Naive thymus-derived CD4-positive, alpha-beta T cell (primary cell): ENCODE results near the gene OR52N2. TPM values are rescaled to one million over a fixed set of nuclear protein-coding genes. Genes with fewer than 3 reads are reported as not detected.

Experiments used
- ATAC-seq: fragments of 150-1000 bp; cut with Tn5 transposase; 2 replicates; pipeline ENCODE4 v1.10.0; 2021; ENCODE audit warnings: mild to moderate bottlenecking, moderate library complexity
- CTCF ChIA-PET: fragments of 350-600 bp; sonication (Branson Sonifier 250); formaldehyde crosslinking; loops from one replicate; lab custom pipeline; 2021; ENCODE audit warnings: antibody characterized with exemption; lab: Charles Lee
- POLR2A ChIA-PET: fragments of 350-600 bp; sonication (Branson Sonifier 250); formaldehyde crosslinking; loops from one replicate; lab custom pipeline; 2021; ENCODE audit warnings: antibody characterized with exemption, inconsistent platforms; lab: Charles Lee
- DNase-seq, 9 donors: peaks; one replicate each; pipeline versions ENCODE4 v3.0.0 to v3.0.0-alpha.2; 2020 to 2022; ENCODE audit warnings: mixed read lengths in 1 of 9
- H3K27ac ChIP-seq: one replicate; pipeline ENCODE4 v1.7.0; 2013; ENCODE audit warnings: mild to moderate bottlenecking, low read depth, low read length, moderate library complexity
- H3K27me3 ChIP-seq, 2 donors: one replicate each; pipeline ENCODE4 v1.7.0; 2013; ENCODE audit warnings: low read length in 2 of 2, mild to moderate bottlenecking in 2 of 2, moderate library complexity in 2 of 2; ENCODE audit not compliant: control insufficient read depth in 2 of 2, insufficient read depth in 2 of 2
- H3K36me3 ChIP-seq, 3 experiments: 1 replicate in 2 of 3; 2 replicates in 1 of 3; pipeline ENCODE4 v1.7.0; 2013; ENCODE audit warnings: low read length in 3 of 3, mild to moderate bottlenecking in 3 of 3, moderate library complexity in 1 of 3; ENCODE audit not compliant: insufficient read depth in 3 of 3, control insufficient read depth in 2 of 3
- H3K4me1 ChIP-seq, 2 donors: one replicate each; pipeline ENCODE4 v1.7.0; 2013; ENCODE audit warnings: low read length in 2 of 2, mild to moderate bottlenecking in 2 of 2, moderate library complexity in 1 of 2; ENCODE audit not compliant: control insufficient read depth in 2 of 2, insufficient read depth in 2 of 2
- H3K4me3 ChIP-seq: 2 replicates; pipeline ENCODE4 v1.7.0; 2013; ENCODE audit warnings: mild to moderate bottlenecking, low read length
- H3K9me3 ChIP-seq, 3 experiments: 1 replicate in 2 of 3; 2 replicates in 1 of 3; pipeline ENCODE4 v1.7.0; 2013; ENCODE audit warnings: low read length in 3 of 3; ENCODE audit not compliant: control insufficient read depth in 2 of 3
- H3K27ac Mint-ChIP-seq, 9 donors: one replicate each; pipeline ENCODE4 v1.8.0; 2020 to 2022; ENCODE audit warnings: mixed read lengths in 9 of 9, mild to moderate bottlenecking in 8 of 9, moderate library complexity in 5 of 9, inconsistent platforms in 2 of 9
- H3K27me3 Mint-ChIP-seq, 5 donors: one replicate each; pipeline ENCODE4 v1.8.0; 2021 to 2022; ENCODE audit warnings: mixed read lengths in 5 of 5, mild to moderate bottlenecking in 1 of 5
- H3K36me3 Mint-ChIP-seq, 5 donors: one replicate each; pipeline ENCODE4 v1.8.0; 2020 to 2022; ENCODE audit warnings: mixed read lengths in 5 of 5, mild to moderate bottlenecking in 3 of 5, inconsistent platforms in 1 of 5
- H3K4me1 Mint-ChIP-seq, 7 donors: one replicate each; pipeline ENCODE4 v1.8.0; 2020 to 2022; ENCODE audit warnings: mixed read lengths in 7 of 7, mild to moderate bottlenecking in 3 of 7, inconsistent platforms in 1 of 7
- H3K4me3 Mint-ChIP-seq, 10 donors: one replicate each; pipeline ENCODE4 v1.8.0; 2020 to 2022; ENCODE audit warnings: mild to moderate bottlenecking in 10 of 10, mixed read lengths in 10 of 10, moderate library complexity in 6 of 10, inconsistent platforms in 2 of 10
- H3K9me3 Mint-ChIP-seq, 11 donors: one replicate each; pipeline ENCODE4 v1.8.0; 2020 to 2022; ENCODE audit warnings: mixed read lengths in 11 of 11, mild to moderate bottlenecking in 4 of 11, inconsistent platforms in 1 of 11, moderate library complexity in 1 of 11
- intact Hi-C, 2 donors: fragments of 100-400 bp; cut with micrococcal nuclease; formaldehyde crosslinking; loops; one replicate each; pipeline ENCODE4 v1.15.1; 2023
- polyA plus RNA-seq, 2 donors: library from polyadenylated mRNA; unstranded; fragments of 300-500 nt; fragmentation: Illumina TruSeq; gene quantifications; one replicate each; pipeline ENCODE4 v1.2.3, GENCODE V29; 2021
- total RNA-seq, 6 experiments: library from RNA in 5 of 6; stranded (reverse) in 5 of 6; gene quantifications; 1 replicate in 5 of 6; 2 replicates in 1 of 6; pipeline ENCODE4 v1.2.3 and lab custom pipeline; 2021 to 2026

OR52N2 gene
- total and polyA plus RNA-seq, 7 experiments from 2014 or later: not detected

GRCh38 chr11:5807580-5807979 is 1.1 kb upstream of the OR52N2 start:
- H3K4me1 Mint-ChIP-seq: peaks cover 7 to 16% (median 10%) of the 10 kb centered on the region in 7 donors
- CTCF ChIA-PET: interaction anchor here (0.6 to 1.0 kb wide), 5 partner anchors 83 to 1620 kb away, joined by 3 to 4 read pairs (median 3); partner anchors contain the start of gene OR51D1
- Histone ChIP-seq H3K36me3 (no peaks in the 10 kb centered on the region), H3K4me3 (no peak overlapping the region), H3K27ac (no peak overlapping the region), H3K9me3 (peaks cover 0 to 5% (median 0%) of the 10 kb centered on the region in 3 experiments), H3K4me1 (no peaks in the 10 kb centered on the region), H3K27me3 (peaks cover 0 to 6% of the 10 kb centered on the region in 2 donors)
- H3K27me3 Mint-ChIP-seq: peaks cover 12 to 33% (median 25%) of the 10 kb centered on the region in 5 donors
- no peak overlapping the region for H3K27ac Mint-ChIP-seq
- no peak for DNase-seq
- ATAC-seq: no peak
- H3K4me3 Mint-ChIP-seq: no peak overlapping the region
- POLR2A ChIA-PET: no interaction called here
- H3K9me3 Mint-ChIP-seq: peaks cover 3 to 17% (median 11%) of the 10 kb centered on the region in 11 donors
- intact Hi-C loops: loop anchor here in 1 of 2 donors (5.0 kb wide), 1 partner anchor 1170 kb away; the partner anchor contains the start of gene OR51D1
- H3K36me3 Mint-ChIP-seq: peaks cover 0 to 9% (median 4%) of the 10 kb centered on the region in 5 donors

DNA sequence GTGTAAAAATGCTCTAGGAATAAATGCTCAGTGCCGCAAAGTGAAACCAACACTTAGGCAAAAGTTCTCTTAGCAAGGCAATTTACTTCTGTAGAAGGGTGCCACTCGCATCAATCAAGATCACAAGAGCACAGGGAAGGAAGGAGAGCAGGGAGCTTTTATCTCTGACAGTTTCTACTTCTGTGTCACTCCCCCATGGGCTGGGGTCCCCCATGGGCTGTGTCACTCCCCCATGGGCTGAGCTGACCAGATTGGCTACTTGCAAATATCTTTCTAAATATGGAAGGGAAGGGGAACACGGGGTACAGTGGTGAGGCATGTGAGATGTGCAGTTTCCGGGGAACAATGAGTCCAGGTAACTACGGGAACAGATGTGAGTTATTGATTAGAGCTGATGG is 397 bp downstream of the OR52N2 start:
- Mint-ChIP-seq H3K4me3 (peak overlapping the region; percentile 86 to 95 (median 90)), H3K27me3 (peaks cover 12 to 30% (median 23%) of the 10 kb centered on the region in 5 donors), H3K36me3 (peaks cover 0 to 3% (median 0%) of the 10 kb centered on the region in 5 donors), H3K9me3 (peaks cover 1 to 5% (median 4%) of the 10 kb centered on the region in 11 donors), H3K27ac (peak overlapping the region in 6 of 9 donors; percentile 1 to 87 (median 20)), H3K4me1 (peaks cover 7 to 16% (median 10%) of the 10 kb centered on the region in 7 donors)
- Histone ChIP-seq H3K27me3 (peaks cover 0 to 6% of the 10 kb centered on the region in 2 donors), H3K4me3 (peak overlapping the region; percentile 61), H3K36me3 (no peaks in the 10 kb centered on the region), H3K9me3 (peaks cover 0 to under 1% (median 0%) of the 10 kb centered on the region in 3 experiments), H3K27ac (no peak overlapping the region), H3K4me1 (no peaks in the 10 kb centered on the region)
- POLR2A ChIA-PET: interaction anchor here (0.6 to 0.7 kb wide), 2 partner anchors 104 to 109 kb away, joined by 3 to 5 read pairs; no protein-coding TSS in a partner anchor
- ATAC-seq (peak; percentile 17), DNase-seq (peak in 2 of 9 donors; percentile 7 to 12)
- CTCF ChIA-PET: interaction anchor here (0.8 to 2.8 kb wide), 6 partner anchors 124 to 1172 kb away, joined by 4 to 11 read pairs (median 6); partner anchors contain the start of genes OR51D1 and TRIM5
- intact Hi-C loops: loop anchor here (1.0 to 5.0 kb wide), 2 partner anchors 185 to 1172 kb away; partner anchors contain the start of gene OR51D1 (in 1 of the 2)

DNA sequence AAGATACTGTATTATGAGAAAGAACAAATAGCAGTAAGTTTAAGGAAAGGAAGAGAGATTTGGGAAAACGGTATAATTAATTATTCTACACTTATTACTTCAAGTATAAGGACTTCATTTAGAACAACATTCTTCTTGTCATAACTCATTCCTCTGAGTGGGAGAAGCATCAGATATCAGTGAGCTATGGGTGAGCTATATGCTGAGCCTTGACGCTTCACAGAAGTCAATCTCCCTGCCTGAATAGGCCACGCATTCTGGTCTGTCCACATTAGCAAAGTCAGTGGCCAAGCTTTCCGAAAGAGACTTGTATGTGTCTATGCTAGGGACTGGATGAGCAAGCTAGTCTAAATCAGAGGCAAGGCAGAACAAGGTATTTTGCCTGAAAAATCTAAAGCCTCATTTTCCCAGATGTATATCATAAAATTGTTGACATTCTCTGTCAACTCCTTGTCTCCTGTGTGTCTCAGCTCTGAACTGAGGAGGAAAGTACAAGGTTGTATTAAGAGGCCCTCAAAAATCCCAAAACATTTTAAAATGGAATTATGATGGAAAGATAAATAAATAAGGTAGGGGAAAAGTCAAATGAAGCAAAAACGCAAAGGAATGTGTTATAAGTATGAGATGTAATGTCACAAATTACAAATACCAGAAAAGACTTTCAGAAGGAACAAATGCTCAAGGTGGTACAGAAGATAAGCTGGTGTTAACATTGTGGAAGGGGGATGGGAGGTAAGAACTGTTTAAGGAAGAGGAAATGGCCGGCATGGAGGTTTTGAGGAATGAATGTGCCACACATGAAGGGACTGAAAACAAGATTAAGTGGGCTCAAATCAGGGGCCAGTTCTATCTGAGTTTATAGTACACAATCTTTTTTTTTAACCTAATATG is 1.4 kb downstream of the OR52N2 start:
- H3K4me1 ChIP-seq: no peaks in the 10 kb centered on the region
- Mint-ChIP-seq H3K4me3 (no peak overlapping the region), H3K4me1 (peaks cover 7 to 16% (median 10%) of the 10 kb centered on the region in 7 donors), H3K27ac (peak overlapping the region in 1 of 9 donors; percentile 19), H3K9me3 (no peaks in the 10 kb centered on the region), H3K27me3 (peaks cover 8 to 28% (median 19%) of the 10 kb centered on the region in 5 donors), H3K36me3 (no peaks in the 10 kb centered on the region)
- ChIA-PET POLR2A (interaction anchor here (0.6 to 0.7 kb wide), 4 partner anchors 105 to 197 kb away, joined by 3 to 5 read pairs (median 3); no protein-coding TSS in a partner anchor), CTCF (interaction anchor here (0.6 to 2.8 kb wide), 5 partner anchors 43 to 1173 kb away, joined by 4 to 11 read pairs (median 6); partner anchors contain the start of genes OR51D1 and TRIM5)
- no peak overlapping the region for H3K4me3 ChIP-seq
- intact Hi-C loops: loop anchor here (1.0 to 5.0 kb wide), 2 partner anchors 186 to 1173 kb away; partner anchors contain the start of gene OR51D1 (in 1 of the 2)
- ATAC-seq (no peak), DNase-seq (no peak)
- peaks cover 0 to 6% of the 10 kb centered on the region in 2 donors for H3K27me3 ChIP-seq
- H3K36me3 ChIP-seq: no peaks in the 10 kb centered on the region
- no peak overlapping the region for H3K27ac ChIP-seq
- H3K9me3 ChIP-seq: no peaks in the 10 kb centered on the region

- no peaks in the 10 kb centered on the region for H3K36me3 ChIP-seq
- ChIA-PET POLR2A (no interaction called here), CTCF (no interaction called here)
- Mint-ChIP-seq H3K4me3 (no peak overlapping the region), H3K36me3 (peaks cover 0 to under 1% (median 0%) of the 10 kb centered on the region in 5 donors), H3K27me3 (peaks cover 0 to 15% (median 4%) of the 10 kb centered on the region in 5 donors), H3K9me3 (peaks cover 0 to 3% (median 0%) of the 10 kb centered on the region in 11 donors), H3K4me1 (peaks cover 0 to 18% (median 11%) of the 10 kb centered on the region in 7 donors), H3K27ac (no peak overlapping the region)
- no peaks in the 10 kb centered on the region for H3K9me3 ChIP-seq
- H3K27me3 ChIP-seq: no peaks in the 10 kb centered on the region
- DNase-seq: no peak
- ATAC-seq: peak; percentile 46
- H3K4me3 ChIP-seq: no peak overlapping the region
- H3K27ac ChIP-seq: no peak overlapping the region
- intact Hi-C loops: no loop called here
- H3K4me1 ChIP-seq: peaks cover 0 to 4% of the 10 kb centered on the region in 2 donors
Measured at GRCh38 chr11:5815534-5815933, 6.8 kb downstream of the OR52N2 start.

GRCh38 chr11:5818245-5818886 is 9.6 kb downstream of the OR52N2 start:
- Mint-ChIP-seq H3K4me3 (peak overlapping the region; percentile 17 to 88 (median 84)), H3K4me1 (peaks cover 0 to 18% (median 11%) of the 10 kb centered on the region in 7 donors), H3K27me3 (peaks cover 0 to 15% (median 4%) of the 10 kb centered on the region in 5 donors), H3K9me3 (peaks cover 0 to 4% (median 0%) of the 10 kb centered on the region in 11 donors), H3K36me3 (peaks cover 0 to 4% (median 0%) of the 10 kb centered on the region in 5 donors), H3K27ac (peak overlapping the region in 7 of 9 donors; percentile 4 to 89 (median 68))
- ChIA-PET CTCF (no interaction called here), POLR2A (no interaction called here)
- Histone ChIP-seq H3K4me3 (peak overlapping the region; percentile 29), H3K27me3 (no peaks in the 10 kb centered on the region), H3K4me1 (peaks cover 0 to 4% of the 10 kb centered on the region in 2 donors), H3K36me3 (no peaks in the 10 kb centered on the region), H3K27ac (no peak overlapping the region), H3K9me3 (no peaks in the 10 kb centered on the region)
- intact Hi-C loops: no loop called here
- DNase-seq (peak in 2 of 9 donors; percentile 1 to 10), ATAC-seq (no peak)
